IMR-90 (cell line): ENCODE results near the gene KCNQ5. TPM values are rescaled to one million over a fixed set of nuclear protein-coding genes. Genes with fewer than 3 reads are reported as not detected.

Experiments used
- ATAC-seq: fragments of 200-7000 bp; cut with Tn5 transposase; 2 replicates; pipeline ENCODE4 v1.9.1; 2020; ENCODE audit warnings: low read depth, mild to moderate bottlenecking, moderate library complexity
- BruUV-seq: library from RNA; stranded (reverse); fragments of 400-500 nt; replicated peaks from 2 replicates; lab custom pipeline; 2021; lab: Mats Ljungman, UMichigan
- CTCF ChIA-PET: fragments of 300-600 bp; formaldehyde crosslinking; extraction: SDS; loops from one replicate; lab custom pipeline; 2021; ENCODE audit warnings: antibody characterized with exemption; lab: Yijun Ruan, JAX
- POLR2A ChIA-PET: fragments of 300-600 bp; sonication (Branson Sonifier 250); formaldehyde crosslinking; loops from one replicate; lab custom pipeline; 2022; ENCODE audit warnings: antibody characterized with exemption; ENCODE audit not compliant: unreplicated experiment; lab: Charles Lee
- DNase-seq: peaks from one replicate; pipeline ENCODE4 v3.0.0; 2013
- H2AFZ ChIP-seq: replicated peaks from 2 replicates; pipeline ENCODE3; 2013; ENCODE audit warnings: low read length, mild to moderate bottlenecking; ENCODE audit not compliant: poor library complexity
- H2AK5ac ChIP-seq: 2 replicates; pipeline ENCODE4 v1.6.1; 2013; ENCODE audit warnings: low read depth, low read length, inconsistent platforms
- H2AK9ac ChIP-seq: replicated peaks from 2 replicates; pipeline ENCODE3; 2013; ENCODE audit warnings: mild to moderate bottlenecking, low read depth, low read length, moderate library complexity; ENCODE audit not compliant: poor library complexity
- H2BK120ac ChIP-seq: 2 replicates; pipeline ENCODE4 v1.6.1; 2013; ENCODE audit warnings: low read depth, low read length, inconsistent platforms
- H2BK15ac ChIP-seq: 3 replicates; pipeline ENCODE4 v1.6.1; 2013; ENCODE audit warnings: low read depth, low read length, inconsistent platforms
- H2BK20ac ChIP-seq: 2 replicates; pipeline ENCODE4 v1.6.1; 2013; ENCODE audit warnings: low read depth, mild to moderate bottlenecking, inconsistent platforms, low read length, moderate library complexity
- H2BK5ac ChIP-seq: 2 replicates; pipeline ENCODE4 v1.6.1; 2013; ENCODE audit warnings: mild to moderate bottlenecking, low read depth, low read length, inconsistent platforms; ENCODE audit not compliant: poor library complexity, severe bottlenecking
- H3K14ac ChIP-seq: replicated peaks from 2 replicates; pipeline ENCODE4 v1.6.1; 2013; ENCODE audit warnings: low read depth, low read length, inconsistent platforms
- H3K18ac ChIP-seq: 2 replicates; pipeline ENCODE4 v1.6.1; 2013; ENCODE audit warnings: low read depth, low read length, control low read depth
- H3K23ac ChIP-seq: 2 replicates; pipeline ENCODE4 v1.6.1; 2013; ENCODE audit warnings: low read depth, low read length, inconsistent platforms
- H3K27ac ChIP-seq: 2 replicates; pipeline ENCODE4 v1.5.1; 2013; ENCODE audit warnings: mild to moderate bottlenecking, control low read depth, low read length; ENCODE audit not compliant: insufficient read depth
- H3K27me3 ChIP-seq: 2 replicates; pipeline ENCODE4 v1.6.1; 2013; ENCODE audit warnings: low read length; ENCODE audit not compliant: control insufficient read depth, insufficient read depth
- H3K36me3 ChIP-seq: 2 replicates; pipeline ENCODE4 v1.6.1; 2013; ENCODE audit warnings: low read length, mixed read lengths; ENCODE audit not compliant: control insufficient read depth, insufficient read depth
- H3K4ac ChIP-seq: 2 replicates; pipeline ENCODE4 v1.6.1; 2013; ENCODE audit warnings: low read depth, low read length, inconsistent platforms
- H3K4me1 ChIP-seq: 2 replicates; pipeline ENCODE4 v1.6.1; 2013; ENCODE audit warnings: low read length, mixed read lengths; ENCODE audit not compliant: control insufficient read depth, insufficient read depth
- H3K4me2 ChIP-seq: 2 replicates; pipeline ENCODE4 v1.6.1; 2013; ENCODE audit warnings: low read depth, mild to moderate bottlenecking, control low read depth, low read length, moderate library complexity
- H3K4me3 ChIP-seq: 2 replicates; pipeline ENCODE4 v1.5.1; 2013; ENCODE audit warnings: low read depth, mild to moderate bottlenecking, control low read depth, low read length, moderate library complexity; ENCODE audit not compliant: insufficient read depth
- H3K56ac ChIP-seq: 2 replicates; pipeline ENCODE4 v1.6.1; 2013; ENCODE audit warnings: low read length, inconsistent platforms; ENCODE audit not compliant: insufficient read depth; ENCODE audit errors: extremely low read depth
- H3K79me1 ChIP-seq, 2 experiments: 2 replicates each; pipeline ENCODE4 v1.6.1; 2013; ENCODE audit warnings: low read length in 2 of 2, inconsistent platforms in 1 of 2, low read depth in 1 of 2
- H3K9ac ChIP-seq: 2 replicates; pipeline ENCODE4 v1.6.1; 2013; ENCODE audit warnings: low read depth, low read length, control low read depth
- H3K9me1 ChIP-seq: 2 replicates; pipeline ENCODE4 v1.6.1; 2013; ENCODE audit warnings: low read length, inconsistent platforms; ENCODE audit not compliant: insufficient read depth
- H3K9me3 ChIP-seq: 2 replicates; pipeline ENCODE4 v1.6.1; 2013; ENCODE audit warnings: low read length; ENCODE audit not compliant: control insufficient read depth, insufficient read depth
- H4K20me1 ChIP-seq: 2 replicates; pipeline ENCODE4 v1.6.1; 2013; ENCODE audit warnings: low read length, inconsistent platforms; ENCODE audit not compliant: insufficient read depth
- H4K5ac ChIP-seq: 2 replicates; pipeline ENCODE4 v1.6.1; 2013; ENCODE audit warnings: mild to moderate bottlenecking, low read depth, low read length, control low read depth
- H4K8ac ChIP-seq, 2 experiments: 2 replicates each; pipeline ENCODE4 v1.6.1; 2013; ENCODE audit warnings: low read depth in 2 of 2, low read length in 2 of 2, control low read depth in 1 of 2, inconsistent platforms in 1 of 2
- H4K91ac ChIP-seq: 2 replicates; pipeline ENCODE4 v1.6.1; 2013; ENCODE audit warnings: low read depth, low read length, inconsistent platforms; ENCODE audit not compliant: insufficient read depth
- BHLHE40 ChIP-seq: fragments of 150-350 bp; IDR thresholded peaks from 2 replicates; pipeline ENCODE4 v1.6.1; 2016; ENCODE audit warnings: mild to moderate bottlenecking, low read depth, low read length
- CEBPB ChIP-seq: IDR thresholded peaks from 2 replicates; pipeline ENCODE4 v1.6.1; 2012; ENCODE audit warnings: low read depth, low read length, improper control_type of control experiment
- CHD1 ChIP-seq: IDR thresholded peaks from 2 replicates; pipeline ENCODE4 v1.6.1; 2012; ENCODE audit warnings: low read depth, low read length, improper control_type of control experiment
- ELK1 ChIP-seq: fragments of 150-350 bp; IDR thresholded peaks from 2 replicates; pipeline ENCODE4 v1.6.1; 2016; ENCODE audit warnings: low read depth, mild to moderate bottlenecking, low read length, moderate library complexity, borderline replicate concordance
- FOS ChIP-seq: fragments of 150-350 bp; IDR thresholded peaks from 2 replicates; pipeline ENCODE4 v1.6.1; 2016; ENCODE audit warnings: low read depth, low read length
- MAFK ChIP-seq: IDR thresholded peaks from 2 replicates; pipeline ENCODE4 v1.6.1; 2012; ENCODE audit warnings: low read depth, low read length, improper control_type of control experiment
- MAZ ChIP-seq: IDR thresholded peaks from 2 replicates; pipeline ENCODE4 v1.6.1; 2012; ENCODE audit warnings: low read depth, mild to moderate bottlenecking, low read length, improper control_type of control experiment, moderate library complexity, borderline replicate concordance
- MXI1 ChIP-seq: IDR thresholded peaks from 2 replicates; pipeline ENCODE4 v1.6.1; 2012; ENCODE audit warnings: low read depth, mild to moderate bottlenecking, low read length, moderate library complexity, borderline replicate concordance
- POLR2A ChIP-seq: IDR thresholded peaks from 2 replicates; pipeline ENCODE4 v1.6.1; 2012; ENCODE audit warnings: mild to moderate bottlenecking, low read depth, low read length
- RCOR1 ChIP-seq: IDR thresholded peaks from 2 replicates; pipeline ENCODE4 v1.6.1; 2012; ENCODE audit warnings: mild to moderate bottlenecking, low read length, improper control_type of control experiment; ENCODE audit not compliant: insufficient replicate concordance
- RFX5 ChIP-seq: IDR thresholded peaks from 2 replicates; pipeline ENCODE4 v1.8.0; 2012; ENCODE audit warnings: low read depth, mild to moderate bottlenecking, low read length, moderate library complexity
- SMC3 ChIP-seq: fragments of 150-350 bp; IDR thresholded peaks from 2 replicates; pipeline ENCODE4 v1.6.1; 2016; ENCODE audit warnings: low read depth, mild to moderate bottlenecking, antibody characterized with exemption, low read length, moderate library complexity
- WGBS, 2 experiments: methylation state at CpG; one replicate each; pipeline versions ENCODE4 v1.1.5 to v1.1.7; 2013; ENCODE audit warnings: missing lambda C conversion rate in 2 of 2; ENCODE audit not compliant: insufficient read length in 1 of 2; ENCODE audit errors: extremely low coverage in 2 of 2; 5-methylcytosine and 5-hydroxymethylcytosine counted together
- dilution Hi-C: fragments of 300-500 bp; cut with HindIII; formaldehyde crosslinking; loops from one replicate; pipeline ENCODE4 v1.14.3; 2018; ENCODE audit warnings: low sequenced_read_pairs; ENCODE audit not compliant: unreplicated experiment
- in situ Hi-C: fragments of 300-500 bp; cut with MboI; formaldehyde crosslinking; loops from 3 replicates; pipeline ENCODE4 v1.14.3; 2019; ENCODE audit warnings: low sequenced_read_pairs, inconsistent platforms, mixed read lengths
- intact Hi-C: fragments of 100-400 bp; cut with micrococcal nuclease; formaldehyde crosslinking; loops from 2 replicates; pipeline ENCODE4 v1.10.0; 2022
- polyA plus RNA-seq, 3 experiments: library from polyadenylated mRNA; depleted of rRNA; stranded (reverse); fragments of >200 nt; gene quantifications; 2 replicates each; pipeline ENCODE4 v1.2.3, GENCODE V29; 2012; ENCODE audit warnings: low replicate concordance in 1 of 3
- total RNA-seq: library from RNA; depleted of rRNA; stranded (reverse); fragments of >200 nt; gene quantifications from 2 replicates; pipeline ENCODE4 v1.2.3, GENCODE V29; 2012
- TF ChIP-seq, protein P1 (sequence below): conservative IDR thresholded peaks from 2 replicates; pipeline ENCODE4 v1.5.1; 2012; ENCODE audit warnings: mild to moderate bottlenecking, low read depth, low read length, improper control_type of control experiment

Gene KCNQ5
- total and polyA plus RNA-seq, 2 of the 4 experiments (the other 2 are of a cell fraction): 0.75 to 1.3 TPM

DNA sequence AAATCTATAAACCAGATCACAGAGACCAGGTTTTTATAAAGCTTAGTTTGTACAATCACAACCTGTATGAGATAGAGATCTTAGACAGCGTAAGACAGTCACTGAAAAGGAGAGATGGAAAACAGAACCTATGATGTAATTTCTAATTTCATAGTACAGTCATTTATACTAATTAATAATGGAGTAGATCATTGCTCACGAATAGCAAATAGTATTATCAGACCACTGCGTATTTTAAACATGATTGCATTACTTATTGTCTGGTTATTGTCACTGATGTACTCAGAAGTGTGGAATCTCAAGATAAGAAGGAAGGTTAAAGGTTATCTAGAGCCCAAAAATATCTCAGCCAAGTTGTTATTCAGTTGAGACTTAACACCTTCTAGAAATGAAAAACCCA is 487.8 kb downstream of the KCNQ5 start:
- Histone ChIP-seq H3K79me1 (no peaks in the 10 kb centered on the region), H3K4me1 (no peaks in the 10 kb centered on the region), H2BK15ac (no peak overlapping the region), H2BK120ac (no peak overlapping the region), H2AK5ac (no peak overlapping the region), H3K23ac (no peak overlapping the region), H2BK20ac (no peak overlapping the region), H3K56ac (no peak overlapping the region), H3K14ac (no peak overlapping the region), H2BK5ac (no peak overlapping the region), H4K20me1 (no peaks in the 10 kb centered on the region), H3K9me1 (no peaks in the 10 kb centered on the region), H4K8ac (no peak overlapping the region), H2AFZ (no peak overlapping the region), H4K5ac (no peak overlapping the region), H4K91ac (no peak overlapping the region), H3K18ac (no peak overlapping the region), H3K27me3 (no peaks in the 10 kb centered on the region), H3K4me2 (no peak overlapping the region), H3K27ac (no peak overlapping the region), H3K9ac (no peak overlapping the region), H3K9me3 (no peaks in the 10 kb centered on the region), H2AK9ac (no peak overlapping the region), H3K4me3 (no peak overlapping the region), H3K36me3 (no peaks in the 10 kb centered on the region), H3K4ac (no peak overlapping the region)
- BruUV-seq: no TSS peak
- ChIA-PET POLR2A (no interaction called here), CTCF (no interaction called here)
- no peak for DNase-seq
- dilution Hi-C loops (no loop called here), in situ Hi-C loops (no loop called here), intact Hi-C loops (no loop called here)
- TF ChIP-seq RFX5 (no peak), BHLHE40 (no peak), SMC3 (no peak), RCOR1 (no peak), ELK1 (no peak), MAFK (no peak), MXI1 (no peak), MAZ (no peak), CHD1 (no peak), CEBPB (no peak), FOS (no peak), POLR2A (no peak)
- TF ChIP-seq, protein P1, sequence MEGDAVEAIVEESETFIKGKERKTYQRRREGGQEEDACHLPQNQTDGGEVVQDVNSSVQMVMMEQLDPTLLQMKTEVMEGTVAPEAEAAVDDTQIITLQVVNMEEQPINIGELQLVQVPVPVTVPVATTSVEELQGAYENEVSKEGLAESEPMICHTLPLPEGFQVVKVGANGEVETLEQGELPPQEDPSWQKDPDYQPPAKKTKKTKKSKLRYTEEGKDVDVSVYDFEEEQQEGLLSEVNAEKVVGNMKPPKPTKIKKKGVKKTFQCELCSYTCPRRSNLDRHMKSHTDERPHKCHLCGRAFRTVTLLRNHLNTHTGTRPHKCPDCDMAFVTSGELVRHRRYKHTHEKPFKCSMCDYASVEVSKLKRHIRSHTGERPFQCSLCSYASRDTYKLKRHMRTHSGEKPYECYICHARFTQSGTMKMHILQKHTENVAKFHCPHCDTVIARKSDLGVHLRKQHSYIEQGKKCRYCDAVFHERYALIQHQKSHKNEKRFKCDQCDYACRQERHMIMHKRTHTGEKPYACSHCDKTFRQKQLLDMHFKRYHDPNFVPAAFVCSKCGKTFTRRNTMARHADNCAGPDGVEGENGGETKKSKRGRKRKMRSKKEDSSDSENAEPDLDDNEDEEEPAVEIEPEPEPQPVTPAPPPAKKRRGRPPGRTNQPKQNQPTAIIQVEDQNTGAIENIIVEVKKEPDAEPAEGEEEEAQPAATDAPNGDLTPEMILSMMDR: no peak
- no CpG with 5 or more reads among the region's 3 CpGs for WGBS, 2 experiments
- no peak for ATAC-seq
